GM19043 (cell line): ENCODE data around the gene WBP2.
"Not testable (repeated sequence)": the region's sequence is repeated elsewhere in the genome, so short reads cannot be mapped to it uniquely, and the experiment has no call there.

Source experiments
- ATAC-seq: cut with Tn5 transposase; IDR thresholded peaks from one replicate; pipeline ENCODE4 v1.9.1; 2021; ENCODE audit warnings: low read depth; ENCODE audit not compliant: unreplicated experiment

WBP2 gene

DNA sequence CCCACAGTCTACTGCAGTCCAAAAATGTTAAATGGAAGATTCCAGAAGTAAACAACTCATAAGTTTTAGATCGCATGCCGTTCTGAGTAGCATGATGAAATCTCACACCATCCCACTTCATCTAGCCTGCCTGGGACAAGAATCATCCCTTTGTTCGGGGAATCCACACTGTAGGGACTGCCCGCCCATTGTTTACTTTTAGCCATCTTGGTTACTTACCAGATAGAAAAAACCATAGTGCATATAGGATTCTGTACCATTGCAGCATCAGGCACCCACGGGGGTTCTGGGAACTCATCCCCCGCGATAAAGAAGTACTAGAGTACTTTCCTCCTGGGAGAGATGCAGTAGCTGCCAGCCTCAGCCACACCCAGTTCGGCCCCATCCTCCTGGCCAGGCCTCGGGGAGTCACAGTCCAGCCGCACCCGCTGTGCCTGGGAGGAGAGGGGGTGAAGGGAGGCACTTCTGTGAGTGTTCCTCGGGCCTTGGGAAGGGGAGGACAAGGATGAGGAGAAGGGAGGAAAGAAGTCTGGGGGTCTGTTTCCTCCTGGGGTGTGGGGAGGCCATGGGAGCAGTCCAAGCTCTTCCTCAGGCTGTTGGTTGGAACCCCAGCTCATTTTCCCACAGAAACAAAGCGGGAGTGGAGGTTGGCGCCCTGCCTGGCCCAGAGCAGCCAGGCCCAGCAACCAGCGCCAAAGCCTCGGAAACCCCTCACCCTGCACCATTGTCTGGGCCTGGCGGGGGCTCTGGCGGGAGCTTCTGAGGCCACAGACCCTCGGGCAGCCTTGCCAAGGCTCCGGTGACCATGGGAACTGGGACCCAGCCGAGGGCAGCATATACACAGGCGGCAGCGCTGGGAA lies 14.4 kb upstream of the WBP2 start:
- no peak for ATAC-seq

DNA sequence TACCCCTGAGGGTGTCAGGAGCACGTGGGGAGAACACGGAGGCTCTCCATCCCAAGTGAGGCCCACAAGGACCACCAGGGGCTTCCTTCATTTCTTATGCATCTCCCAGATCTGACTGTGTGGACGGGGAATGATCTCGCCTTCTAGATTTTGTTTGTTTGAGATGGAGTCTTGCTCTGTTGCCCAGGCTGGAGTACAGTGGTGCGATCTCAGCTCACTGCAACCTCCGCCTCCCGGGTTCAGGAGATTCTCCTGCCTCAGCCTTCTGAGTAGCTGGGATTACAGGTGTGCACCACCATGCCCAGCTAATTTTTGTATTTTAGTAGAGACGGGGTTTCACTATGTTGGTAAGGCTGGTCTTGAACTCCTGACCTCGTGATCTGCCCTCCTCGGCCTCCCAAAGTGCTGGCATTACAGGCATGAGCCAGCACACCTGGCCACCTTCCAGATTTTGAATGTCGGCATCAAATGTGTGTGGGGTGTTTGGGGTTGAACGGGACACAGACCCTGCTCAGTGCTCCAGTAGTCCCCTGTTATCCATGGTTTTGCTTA lies 13.7 kb upstream of the WBP2 start:
- not testable (repeated sequence) for ATAC-seq

DNA sequence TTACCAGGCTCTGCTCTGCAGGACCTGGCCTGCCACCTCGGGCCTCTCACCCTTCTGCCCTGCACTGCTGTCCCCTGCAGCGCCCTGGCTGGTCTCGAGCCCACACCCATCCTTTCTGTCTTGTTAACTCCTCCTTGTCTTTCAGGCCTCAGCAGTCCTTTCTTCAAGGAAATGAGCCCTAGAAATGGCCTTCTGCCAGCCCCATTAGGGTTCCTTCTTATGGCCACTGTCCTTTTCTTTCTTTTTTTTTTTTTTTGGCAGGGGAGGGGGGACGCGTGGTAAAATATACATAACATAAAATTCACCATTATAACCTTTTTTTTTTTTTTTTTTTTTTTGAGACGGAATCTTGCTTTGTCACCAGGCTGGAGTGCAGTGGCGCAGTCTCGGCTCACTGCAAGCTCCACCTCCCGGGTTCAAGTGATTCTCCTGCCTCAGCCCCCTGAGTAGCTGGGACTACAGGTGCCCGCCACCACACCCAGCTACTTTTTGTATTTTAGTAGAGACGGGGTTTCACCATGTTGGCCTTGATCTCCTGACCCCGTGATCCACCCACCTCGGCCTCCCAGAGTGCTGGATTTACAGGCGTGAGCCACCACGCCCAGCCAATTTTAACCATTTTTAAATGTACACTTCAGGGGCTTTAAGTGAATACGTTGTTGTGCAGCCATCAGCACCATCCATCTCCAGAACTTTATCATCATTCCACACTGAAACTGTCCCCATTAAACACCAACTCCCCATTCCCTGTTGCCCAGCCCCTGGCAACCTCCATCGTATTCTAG lies 10.5 kb upstream of the WBP2 start:
- not testable (repeated sequence) for ATAC-seq

DNA sequence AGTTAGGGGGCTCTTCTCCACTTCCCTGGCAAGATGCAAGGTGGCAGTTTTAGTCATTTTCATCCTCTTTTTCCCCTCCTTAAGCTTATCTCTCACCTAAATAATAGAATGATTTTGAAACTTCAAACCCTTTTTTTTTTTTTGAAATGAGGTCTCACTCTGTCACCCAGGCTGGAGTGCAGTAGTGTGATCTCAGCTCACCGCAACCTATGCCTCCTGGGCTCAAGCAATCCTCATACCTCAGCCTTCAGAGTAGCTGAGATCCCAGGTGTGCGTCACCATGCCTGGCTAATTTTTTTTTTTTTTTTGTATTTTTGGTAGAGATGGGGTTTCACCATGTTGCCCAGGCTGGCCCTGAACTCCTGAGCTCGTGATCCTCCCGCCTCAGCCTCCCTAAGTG lies 9.8 kb upstream of the WBP2 start:
- not testable (repeated sequence) for ATAC-seq

DNA sequence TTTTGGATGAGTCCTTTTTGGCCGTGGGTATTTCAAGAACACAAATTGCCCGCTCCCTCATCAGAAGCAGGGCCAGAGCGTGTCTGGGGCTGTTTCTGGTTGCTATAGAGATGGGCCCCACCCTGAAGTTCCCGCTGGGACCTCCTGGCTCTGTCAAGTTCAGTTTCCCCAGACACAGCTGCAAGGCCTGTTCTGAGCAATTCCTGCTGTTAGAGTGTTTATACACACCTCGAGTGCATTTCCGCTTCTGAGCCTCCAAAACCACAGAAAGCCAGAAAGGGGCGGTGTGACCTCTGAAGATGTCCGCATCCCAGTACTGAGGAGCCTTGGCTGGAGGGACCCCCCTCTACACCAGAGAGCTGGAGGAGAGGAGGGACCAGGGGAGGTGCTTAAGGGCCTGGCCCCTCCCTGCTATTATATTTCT lies 9.3 kb upstream of the WBP2 start:
- ATAC-seq, result peak; percentile 73

DNA sequence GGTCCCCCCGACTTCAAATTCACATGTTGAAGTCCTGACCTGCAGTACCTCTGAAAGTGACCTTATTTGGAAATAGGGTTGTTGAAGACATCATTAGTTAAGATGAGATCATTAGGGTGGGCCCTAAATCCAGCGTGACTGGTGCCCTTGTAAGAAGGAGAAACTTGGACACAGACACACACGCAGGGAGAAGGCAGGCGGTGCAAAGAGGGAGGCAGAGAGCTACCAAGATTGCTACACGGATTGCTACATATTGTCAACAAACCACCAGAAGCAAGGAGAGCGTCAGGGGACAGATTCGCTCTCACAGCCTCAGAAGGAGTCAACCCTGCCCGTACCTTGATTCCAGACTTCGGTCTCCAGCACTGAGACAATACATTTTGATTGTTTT lies 6.8 kb upstream of the WBP2 start:
- no peak for ATAC-seq

DNA sequence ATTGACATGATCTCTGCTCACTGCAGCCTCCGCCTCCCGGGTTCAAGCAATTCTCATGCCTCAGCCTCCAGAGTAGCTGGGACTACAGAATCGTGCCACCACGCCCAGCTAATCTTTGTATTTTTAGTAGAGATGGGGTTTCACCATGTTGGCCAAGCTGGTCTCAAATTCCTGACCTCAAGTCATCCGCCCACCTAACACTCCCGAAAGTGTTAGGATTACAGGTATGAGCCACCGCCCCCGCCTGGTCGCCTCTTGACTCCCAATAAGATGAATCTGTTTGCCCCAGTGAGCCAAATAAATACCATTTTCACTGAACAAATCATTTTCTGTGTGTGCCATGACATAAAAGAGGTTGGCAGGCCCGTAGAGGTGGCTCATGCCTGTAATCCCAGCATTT lies 4.2 kb upstream of the WBP2 start:
- not testable (repeated sequence) for ATAC-seq

DNA sequence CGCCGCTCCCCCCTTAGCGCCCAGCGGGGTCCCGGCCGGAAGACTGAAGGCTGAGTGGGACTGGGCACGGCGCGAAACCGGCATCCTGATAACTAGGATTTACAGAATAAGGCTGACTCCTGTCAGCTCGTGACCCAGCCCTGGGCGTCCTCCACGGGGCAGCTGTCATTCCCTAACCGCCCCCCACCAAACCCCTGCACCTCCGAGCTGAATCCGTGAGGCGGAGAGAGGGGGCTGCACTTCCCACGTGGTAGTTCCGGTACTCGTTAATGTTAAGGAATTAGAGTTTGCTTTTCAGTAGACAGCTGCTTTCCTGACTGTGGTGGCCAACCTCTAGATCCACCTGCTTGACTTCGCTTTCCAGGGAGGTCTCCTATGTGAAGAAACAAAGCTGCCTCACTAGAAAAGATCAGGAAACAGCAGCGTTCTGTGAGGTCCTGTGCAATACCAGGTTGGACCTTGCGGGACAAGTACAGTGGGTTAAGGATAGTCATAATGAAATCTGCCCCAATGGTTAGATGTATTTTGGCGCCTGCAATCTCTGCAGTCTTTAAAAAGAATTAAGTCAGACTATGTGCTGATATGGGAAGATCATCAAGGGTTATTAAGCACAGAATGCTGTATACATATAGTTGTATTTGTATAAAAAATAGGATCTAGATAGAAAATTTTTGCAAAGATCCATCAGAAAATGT lies 1.1 kb upstream of the WBP2 start:
- peak; percentile 20 for ATAC-seq

DNA sequence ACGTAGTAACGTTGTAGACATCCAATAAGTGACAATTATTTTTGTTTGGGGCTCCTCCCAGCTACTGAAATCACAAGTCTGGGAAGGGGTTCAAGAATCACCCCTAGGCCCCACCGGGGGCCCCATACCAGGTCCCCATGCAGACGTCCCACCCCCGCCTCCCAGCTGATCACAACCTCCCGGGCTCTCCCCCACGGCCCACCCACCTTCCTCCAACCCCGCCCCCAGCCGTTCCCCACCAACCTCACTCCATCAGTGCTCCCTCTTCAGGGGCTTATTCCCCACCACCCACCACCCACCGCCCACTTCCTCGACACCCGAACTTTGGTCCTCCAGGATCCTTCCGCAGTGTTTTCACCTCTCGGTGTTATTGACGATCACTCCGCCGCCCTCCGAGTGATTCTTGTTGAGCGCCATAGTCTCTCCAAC lies 240 bp downstream of the WBP2 start:
- no peak for ATAC-seq

DNA sequence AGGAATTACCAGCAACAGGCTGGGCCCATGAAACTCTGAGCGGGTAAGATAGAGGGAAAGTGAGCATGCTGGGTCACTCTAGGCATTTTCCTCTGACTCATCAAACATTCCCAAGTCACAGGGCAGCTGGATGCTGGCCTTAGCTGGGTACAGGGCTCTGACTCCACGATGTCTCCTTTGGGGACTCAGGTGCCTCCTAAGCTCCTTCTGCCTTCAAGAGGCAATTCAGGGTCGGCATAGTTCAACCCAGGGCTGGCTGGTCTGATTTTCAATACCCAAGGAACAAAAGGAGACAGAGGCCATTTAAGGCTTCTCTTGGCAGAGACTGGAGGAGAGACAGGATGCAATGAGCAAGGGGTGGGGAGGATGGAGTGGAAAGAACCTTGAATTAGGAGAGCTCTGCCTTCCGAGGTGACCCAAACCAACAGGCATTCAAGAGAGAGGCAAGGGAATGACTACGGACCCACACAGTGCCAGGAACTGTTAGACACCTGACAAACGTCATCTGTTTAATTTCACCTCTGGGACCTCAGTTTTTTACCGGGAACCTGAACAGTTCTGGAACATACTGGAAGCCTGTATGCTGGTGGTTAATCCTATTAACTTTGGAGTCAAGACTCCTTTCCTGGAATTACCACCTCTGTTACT lies 910 bp downstream of the WBP2 start:
- ATAC-seq, result no peak

DNA sequence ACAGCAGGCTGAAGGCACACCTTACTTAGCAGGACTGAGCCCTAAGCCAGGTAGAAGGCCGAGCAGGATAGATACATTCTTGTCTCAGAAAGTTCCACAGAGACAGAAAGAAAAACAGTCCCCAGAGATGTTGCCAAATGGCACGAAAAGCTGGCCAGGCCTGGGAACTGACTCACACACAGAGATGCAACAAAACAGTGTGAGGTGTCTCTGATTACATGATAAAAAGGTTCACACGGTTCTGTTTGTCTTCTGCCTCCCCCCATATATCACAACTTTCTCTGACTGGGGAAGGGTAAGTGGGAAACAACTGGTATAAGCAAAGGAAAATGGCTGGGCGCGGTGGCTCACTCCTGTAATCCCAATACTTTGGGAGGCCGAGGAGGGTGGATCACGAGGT lies 1.7 kb downstream of the WBP2 start:
- no peak for ATAC-seq

DNA sequence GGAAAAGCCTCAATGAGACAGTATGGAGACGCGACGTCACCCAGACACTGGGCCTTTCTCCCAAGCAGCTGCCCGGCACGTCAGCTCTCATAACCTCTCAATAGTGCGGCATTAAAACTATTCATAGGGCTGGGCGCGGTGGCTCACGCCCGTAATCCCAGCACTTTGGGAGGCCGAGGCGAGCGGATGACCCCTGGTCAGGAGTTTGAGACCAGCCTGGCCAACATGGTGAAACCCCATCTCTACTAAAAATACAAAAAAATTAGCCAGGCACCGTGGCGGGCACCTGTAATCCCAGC lies 3.5 kb downstream of the WBP2 start:
- ATAC-seq, result not testable (repeated sequence)

DNA sequence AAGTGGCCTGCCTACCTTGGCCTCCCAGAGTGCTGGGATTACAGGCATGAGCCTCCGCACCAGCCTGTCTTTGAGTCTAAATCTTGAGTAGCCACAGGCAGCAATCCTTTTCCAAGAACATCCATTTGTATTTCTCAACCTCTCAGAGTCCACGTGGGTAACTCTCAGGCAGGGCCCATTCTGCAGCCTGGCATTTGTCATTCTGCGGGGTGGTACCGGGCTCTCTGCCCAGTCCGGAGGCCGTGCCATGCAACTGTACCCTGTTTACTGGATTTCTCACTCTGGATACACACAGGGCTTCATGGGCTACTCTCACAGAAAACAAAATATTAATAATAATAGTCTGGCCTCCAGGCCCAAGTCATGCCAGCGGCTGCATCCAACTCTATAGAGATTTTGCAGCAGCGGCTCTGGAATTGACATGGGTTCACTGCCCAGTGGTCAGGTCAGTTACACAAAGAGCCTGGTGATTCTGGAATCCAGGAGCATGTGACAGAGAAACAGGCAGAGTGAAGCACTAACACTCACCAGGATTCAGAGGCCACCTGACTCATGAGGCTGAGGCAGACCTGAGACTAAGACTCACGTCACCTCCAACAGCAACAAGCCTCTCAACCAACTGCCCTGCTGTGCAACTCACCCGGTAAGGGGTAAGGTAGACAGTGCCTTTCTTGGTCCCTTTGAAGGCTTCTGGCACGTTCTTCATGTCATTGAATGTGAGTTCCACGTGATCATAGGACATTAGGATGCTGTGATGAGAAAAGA lies 4.0 kb downstream of the WBP2 start:
- no peak for ATAC-seq

DNA sequence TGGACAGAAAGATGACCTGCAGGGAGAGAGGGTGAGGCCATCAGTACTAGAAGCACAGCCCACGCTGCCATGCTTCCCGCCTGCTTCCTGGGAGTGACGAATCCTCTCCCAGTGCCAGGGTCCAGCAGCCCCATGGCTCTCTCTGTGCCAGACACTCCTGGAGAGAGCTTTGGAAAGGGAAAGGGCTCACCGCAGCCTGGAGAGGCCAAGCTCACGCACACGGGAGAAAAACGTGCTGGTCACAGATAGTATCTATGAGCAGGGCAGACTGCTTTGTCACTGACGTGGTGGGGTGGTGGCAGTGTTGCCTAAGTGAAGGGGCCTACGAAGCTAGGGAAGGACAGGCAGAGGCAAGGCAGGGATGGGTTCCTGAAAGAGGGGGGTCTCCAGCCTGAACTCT lies 5.4 kb downstream of the WBP2 start:
- ATAC-seq, result no peak

DNA sequence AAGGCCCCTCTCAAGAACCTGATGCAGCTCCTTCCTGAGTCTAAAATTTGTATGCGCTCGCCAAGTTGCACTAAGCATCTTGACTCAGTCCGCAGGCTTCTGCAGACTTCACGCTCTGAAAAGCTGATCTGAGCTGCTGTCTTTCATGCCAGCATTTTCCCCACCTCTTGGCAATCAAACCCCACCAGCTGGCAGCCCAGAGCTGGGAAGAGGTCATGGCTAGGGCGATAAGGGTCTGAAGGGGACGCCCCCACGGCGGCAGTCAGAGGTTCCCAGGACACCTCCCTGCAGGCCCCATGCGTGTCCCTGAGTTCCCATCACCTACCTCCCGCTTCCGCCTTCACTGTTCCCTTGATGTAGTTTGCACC lies 5.9 kb downstream of the WBP2 start:
- no peak for ATAC-seq

DNA sequence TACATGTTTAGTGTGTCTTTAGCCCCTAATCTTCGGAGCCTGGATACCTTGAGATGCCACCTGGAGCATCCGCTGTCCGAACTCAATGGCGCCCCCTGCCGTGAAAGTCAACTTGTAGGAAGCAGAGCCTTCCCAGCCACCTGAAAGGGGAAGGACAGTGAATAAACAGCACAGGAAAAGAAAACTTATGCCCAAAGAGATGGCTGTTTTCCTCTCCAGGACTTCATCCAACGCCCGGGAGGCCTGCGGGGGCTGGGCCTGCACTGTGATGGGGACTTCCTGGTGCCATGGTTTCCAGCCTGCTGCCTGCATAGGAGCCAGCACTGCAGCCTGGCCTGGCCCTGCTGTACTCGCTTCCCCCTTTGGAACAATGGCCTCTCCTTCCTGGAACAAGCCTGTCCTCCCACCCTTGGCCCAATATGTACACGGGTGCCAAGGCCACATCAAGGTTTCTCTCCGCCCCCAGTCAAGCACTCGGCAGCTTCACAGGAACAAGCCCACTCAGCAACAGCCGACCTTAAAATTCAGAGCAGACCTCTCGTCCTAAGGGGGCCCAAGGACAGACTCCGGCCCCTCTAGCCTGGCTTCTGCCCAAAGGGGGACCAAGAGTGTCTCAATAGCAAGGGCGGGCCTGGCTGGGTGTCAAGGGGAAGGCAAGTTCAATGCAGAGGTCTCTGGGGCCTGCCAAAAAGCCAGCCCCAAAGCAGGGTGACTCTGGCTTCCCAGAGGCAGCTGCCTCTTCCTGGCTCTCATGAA lies 6.4 kb downstream of the WBP2 start:
- ATAC-seq, result no peak

DNA sequence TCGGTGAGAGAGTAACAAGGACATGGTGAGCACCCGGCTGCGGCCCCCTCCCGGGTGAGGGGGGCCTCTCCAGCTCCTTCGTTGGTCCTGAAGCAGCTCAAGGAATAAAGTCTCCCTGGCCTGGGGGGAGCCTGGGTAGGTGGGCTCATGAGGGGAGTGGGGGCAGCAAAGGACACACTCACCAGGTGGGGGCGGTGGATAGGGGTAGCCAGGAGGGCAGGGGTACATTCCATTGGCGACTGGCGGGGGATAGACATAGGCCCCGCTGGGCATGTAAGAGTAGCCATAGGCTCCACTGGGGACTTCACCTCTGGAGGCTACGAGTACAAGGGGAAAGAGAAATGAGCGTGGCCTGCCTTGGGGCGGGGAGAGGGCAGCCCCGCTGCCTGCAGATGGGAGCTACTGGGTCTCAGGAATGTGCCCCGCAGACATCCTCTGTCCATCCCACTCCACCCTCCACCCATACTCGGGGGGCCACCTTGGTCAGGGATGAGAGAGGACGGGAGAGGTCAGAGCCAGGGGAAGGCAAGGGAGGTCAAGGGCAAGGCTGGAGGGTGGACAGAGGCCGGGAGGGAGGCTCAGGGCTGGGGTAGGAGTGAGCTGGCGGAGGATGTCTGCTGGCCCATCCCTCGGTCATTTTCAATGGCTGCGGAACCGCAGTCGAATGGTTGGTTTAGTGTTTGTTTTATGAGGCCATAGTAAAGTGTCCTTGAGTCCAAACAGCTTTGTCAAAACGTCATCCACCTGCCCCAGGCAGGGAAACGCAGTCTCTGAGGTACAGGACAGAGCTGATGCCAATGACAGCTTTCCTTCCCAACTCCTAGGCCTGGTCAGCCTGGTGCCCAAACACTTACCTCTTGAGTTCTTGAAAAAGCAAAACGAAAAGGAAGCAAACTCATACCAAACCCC lies 7.3 kb downstream of the WBP2 start:
- ATAC-seq, result no peak
